A549 treated with AZD2906 at 1 μM for 4 hours (cell line): Measurements from ENCODE around the gene TXNL1. TPM values are rescaled to one million over a fixed set of nuclear protein-coding genes. Genes with fewer than 3 reads are reported as not detected.

ENCODE experiments used
- total RNA-seq: library from RNA; stranded (reverse); fragments of 200-300 nt; extraction: Qiagen RNA extraction; gene quantifications from 5 replicates; pipeline ENCODE4 v1.2.3, GENCODE V29; 2022

TXNL1 gene
- 57.4 to 62.9 TPM (median 59.7 TPM) in 5 replicates for total RNA-seq

GRCh38 chr18:56638232-56639103, at the start of gene TXNL1:
Gene TXNL1, minus strand, starts transcription at chr18:56638592. Its CDS starts 152 bp downstream, at chr18:56638440.

DNA sequence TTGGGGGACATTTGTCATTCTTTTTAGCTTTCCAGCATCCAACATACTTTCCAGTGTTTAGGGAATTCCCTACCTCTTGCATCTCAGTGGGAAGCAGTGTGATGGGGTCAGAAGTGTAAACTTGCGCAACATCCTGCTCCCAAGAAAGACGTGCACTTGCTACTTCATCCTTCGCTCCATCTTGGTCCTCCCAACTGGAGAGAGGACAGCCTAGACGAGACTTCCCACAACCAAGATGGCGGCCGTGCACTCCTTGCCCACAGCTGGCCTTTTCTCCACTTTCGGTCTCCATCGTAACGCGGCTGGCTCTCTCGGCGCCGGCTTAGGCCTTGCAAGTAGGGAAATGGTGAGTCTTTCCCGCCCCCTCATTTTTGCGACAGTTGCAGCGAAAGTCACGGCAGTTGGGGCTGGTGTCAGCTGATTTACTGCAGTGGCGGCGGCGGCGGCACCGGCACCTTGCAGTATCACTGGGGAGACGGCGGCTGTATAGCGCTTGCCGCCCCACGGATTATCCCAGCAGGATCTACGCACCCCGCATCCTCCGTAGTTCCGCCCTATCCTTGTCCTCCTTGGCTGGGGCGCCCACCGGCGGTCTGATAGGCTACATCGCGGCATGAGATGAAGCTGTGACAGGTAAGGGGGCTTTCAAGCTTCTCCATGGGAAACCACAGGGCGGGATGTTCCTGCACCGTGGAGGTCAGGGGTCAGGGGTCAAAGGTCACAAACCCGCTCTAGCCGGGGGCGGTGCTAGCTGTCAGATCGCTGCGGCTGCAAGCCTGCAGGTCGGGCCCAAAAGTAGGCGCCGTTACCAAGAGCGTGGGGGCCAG, 12.8 kb upstream of the TXNL1 start, which contains the start of gene WDR7:
WDR7 (plus strand) TSS at position 416 of the 827 bp plus-strand sequence. CDS start 21,157 bp downstream, outside the sequence.

Other genes starting within 250 kb of the TXNL1 start
- gene WDR7, start 12.8 kb upstream of the TXNL1 start, total RNA-seq: 2.6 to 3.5 TPM (median 3.0 TPM) in 5 replicates